Stimulated activated CD8-positive, alpha-beta memory T cell treated with anti-CD3 and anti-CD28 coated beads, Interleukin-7, amount 100 ng/mL, for 1 hour (primary cell): ENCODE measurements around the gene SRD5A3.
A peak's percentile ranks its signal among the peaks of the same experiment; 100 is the strongest.

ENCODE experiments used
- DNase-seq, 2 donors: peaks; one replicate each; pipeline ENCODE4 v3.0.0-alpha.2; 2020; ENCODE audit warnings: low read depth in 2 of 2

Gene SRD5A3

GRCh38 chr4:55376698-55377097 is 30.7 kb downstream of the SRD5A3 start:
- no peak for DNase-seq

- DNase-seq = no peak
Observed at GRCh38 chr4:55378617-55379467, 32.8 kb downstream of the SRD5A3 start.

GRCh38 chr4:55380576-55380975 is 34.5 kb downstream of the SRD5A3 start:
- DNase-seq = no peak

- no peak for DNase-seq
Observed at GRCh38 chr4:55381502-55381901, 35.5 kb downstream of the SRD5A3 start.

GRCh38 chr4:55382488-55383003 is 36.5 kb downstream of the SRD5A3 start:
- no peak for DNase-seq

GRCh38 chr4:55385201-55385649 is 39.2 kb downstream of the SRD5A3 start:
- no peak for DNase-seq

- no peak for DNase-seq
Observed at GRCh38 chr4:55386073-55386472, 40.0 kb downstream of the SRD5A3 start.

GRCh38 chr4:55386840-55387239 is 40.8 kb downstream of the SRD5A3 start:
- no peak for DNase-seq

GRCh38 chr4:55393461-55394320 is 47.6 kb downstream of the SRD5A3 start:
- no peak for DNase-seq

GRCh38 chr4:55395218-55395528 is 49.1 kb downstream of the SRD5A3 start:
- no peak for DNase-seq

- DNase-seq = peak; percentile 73 to 76
Observed at GRCh38 chr4:55395529-55396307, 49.7 kb downstream of the SRD5A3 start, which contains the start of gene TMEM165. TMEM165 (plus strand) TSS chr4:55395957; CDS start chr4:55396190, 233 bp downstream.

GRCh38 chr4:55396308-55397125 is 50.5 kb downstream of the SRD5A3 start:
- DNase-seq = no peak

- no peak for DNase-seq
Observed at GRCh38 chr4:55397126-55397436, 51.0 kb downstream of the SRD5A3 start.

- DNase-seq = no peak
Observed at GRCh38 chr4:55397520-55398321, 51.7 kb downstream of the SRD5A3 start.

GRCh38 chr4:55398461-55398860 is 52.4 kb downstream of the SRD5A3 start:
- DNase-seq = no peak

- DNase-seq = no peak
Observed at GRCh38 chr4:55398966-55399365, 52.9 kb downstream of the SRD5A3 start.

- DNase-seq = no peak
Observed at GRCh38 chr4:55399581-55399980, 53.5 kb downstream of the SRD5A3 start.

- DNase-seq = no peak
Observed at GRCh38 chr4:55405073-55405472, 59.0 kb downstream of the SRD5A3 start.

- no peak for DNase-seq
Observed at GRCh38 chr4:55406545-55406944, 60.5 kb downstream of the SRD5A3 start.

- no peak for DNase-seq
Observed at GRCh38 chr4:55407119-55407518, 61.1 kb downstream of the SRD5A3 start.
